Transverse colon (tissue), 4 donors: Measurements from ENCODE around the gene ANO1. TPM values are rescaled to one million over a fixed set of nuclear protein-coding genes. Genes with fewer than 3 reads are reported as not detected.

Experiments used
- DNase-seq: peaks from one replicate; pipeline ENCODE4 v3.0.0-alpha.2; 2019
- H3K27ac ChIP-seq, 4 donors: fragments of 200-600 bp; sonication (generic); 2 replicates each; pipeline ENCODE4 v1.5.1; 2016 to 2018; ENCODE audit warnings: inconsistent platforms in 4 of 4
- H3K27me3 ChIP-seq: fragments of 200-600 bp; sonication (generic); 2 replicates; pipeline ENCODE4 v1.5.1; 2017; ENCODE audit warnings: inconsistent platforms
- H3K36me3 ChIP-seq, 4 donors: fragments of 200-600 bp; sonication (generic); 2 replicates each; pipeline ENCODE4 v1.5.1; 2017 to 2019; ENCODE audit warnings: inconsistent platforms in 4 of 4
- H3K4me1 ChIP-seq, 4 donors: fragments of 200-600 bp; sonication (generic); 2 replicates each; pipeline ENCODE4 v1.5.1; 2017 to 2020; ENCODE audit warnings: inconsistent platforms in 4 of 4
- H3K4me3 ChIP-seq, 4 donors: fragments of 200-600 bp; sonication (generic); 1 replicate in 1 of 4; 2 replicates in 3 of 4; pipeline versions ENCODE4 v1.5.1 to v1.6.1; 2017 to 2019; ENCODE audit warnings: inconsistent platforms in 4 of 4
- H3K9me3 ChIP-seq, 2 donors: fragments of 200-600 bp; sonication (generic); 2 replicates each; pipeline ENCODE4 v1.5.1; 2017 to 2019; ENCODE audit warnings: inconsistent platforms in 2 of 2
- EP300 ChIP-seq: sonication (generic); formaldehyde crosslinking; IDR thresholded peaks from one replicate; pipeline ENCODE4 v1.6.1; 2017; ENCODE audit warnings: antibody characterized with exemption, low read depth
- POLR2A ChIP-seq: fragments of 450-650 bp; IDR thresholded peaks from one replicate; pipeline ENCODE4 v1.6.1; 2016; ENCODE audit warnings: antibody characterized with exemption, mild to moderate bottlenecking, moderate library complexity
- POLR2AphosphoS5 ChIP-seq, 3 donors: sonication (generic); formaldehyde crosslinking; IDR thresholded peaks; one replicate each; pipeline ENCODE4 v1.6.1; 2016; ENCODE audit warnings: antibody characterized with exemption in 3 of 3
- WGBS, 2 donors: methylation state at CpG; one replicate each; pipeline ENCODE4 v1.1.5; 2018; ENCODE audit warnings: low coverage in 1 of 2; 5-methylcytosine and 5-hydroxymethylcytosine counted together
- in situ Hi-C, 4 donors: fragments of 200-750 bp; cut with MboI; loops; one replicate each; pipeline versions ENCODE4 v1.15.0 to v1.15.1; 2017; ENCODE audit warnings: low sequenced_read_pairs in 3 of 4, low pct_ligation_motif_present in 1 of 4, low pct_unique_long_range_greater_than_20kb in 1 of 4
- intact Hi-C: fragments of 100-400 bp; cut with DNase I; formaldehyde crosslinking; loops from one replicate; pipeline ENCODE4 v1.15.1; 2023; ENCODE audit warnings: low total_unique reads
- total RNA-seq, 4 donors: library from RNA; depleted of rRNA; stranded (reverse); fragments of >200 nt; gene quantifications; one replicate each; pipeline ENCODE4 v1.1.0, GENCODE V29; 2016
- TF ChIP-seq, protein P1 (sequence below), 5 experiments: fragments of 200-600 bp in 3 of 5; fragments of 450-650 bp in 2 of 5; sonication (generic) in 3 of 5; IDR thresholded peaks; 1 replicate in 2 of 5; 2 replicates in 3 of 5; pipeline ENCODE4 v1.5.1; 2016 to 2017; ENCODE audit warnings: antibody characterized with exemption in 5 of 5, inconsistent platforms in 3 of 5, mild to moderate bottlenecking in 2 of 5, moderate library complexity in 1 of 5

Gene ANO1
- total RNA-seq, 4 donors from 2014 or later, result 7.9 to 20.9 (median 11.3) TPM

DNA sequence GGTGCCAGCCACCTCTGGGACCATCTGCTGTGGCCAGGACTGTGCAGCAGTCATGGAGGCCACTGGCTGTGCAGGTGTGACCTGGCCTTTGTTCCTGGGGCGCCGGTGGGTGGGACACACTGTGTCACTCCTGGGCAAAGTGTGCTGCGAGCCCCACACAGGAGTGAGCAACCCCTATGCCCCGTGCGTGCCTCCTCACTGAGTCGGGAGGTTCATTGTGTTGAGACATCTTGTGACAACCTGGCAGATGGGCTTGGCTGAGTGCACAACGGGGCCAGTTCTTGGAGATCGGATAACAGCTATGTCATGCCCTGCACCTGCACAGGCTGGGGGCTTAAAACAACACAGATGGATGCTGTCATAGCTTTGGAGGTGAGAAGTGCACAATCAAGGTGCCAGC lies 13.5 kb downstream of the ANO1 start:
- Histone ChIP-seq H3K9me3 (no peaks in the 10 kb centered on the region), H3K4me3 (no peak overlapping the region), H3K27me3 (no peaks in the 10 kb centered on the region), H3K36me3 (no peaks in the 10 kb centered on the region), H3K4me1 (peaks cover 0 to 5% (median 0%) of the 10 kb centered on the region in 4 donors), H3K27ac (no peak overlapping the region)
- WGBS, 2 donors, result 92% methylated on average over 7 of the region's 8 CpGs; no CpG with 5 or more reads in 1 of the 2 donors
- no peak for DNase-seq
- in situ Hi-C loops (no loop called here), intact Hi-C loops (no loop called here)
- TF ChIP-seq EP300 (no peak), POLR2AphosphoS5 (IDR thresholded peaks at IDR 0.05) (no peak)
- TF ChIP-seq, protein P1, sequence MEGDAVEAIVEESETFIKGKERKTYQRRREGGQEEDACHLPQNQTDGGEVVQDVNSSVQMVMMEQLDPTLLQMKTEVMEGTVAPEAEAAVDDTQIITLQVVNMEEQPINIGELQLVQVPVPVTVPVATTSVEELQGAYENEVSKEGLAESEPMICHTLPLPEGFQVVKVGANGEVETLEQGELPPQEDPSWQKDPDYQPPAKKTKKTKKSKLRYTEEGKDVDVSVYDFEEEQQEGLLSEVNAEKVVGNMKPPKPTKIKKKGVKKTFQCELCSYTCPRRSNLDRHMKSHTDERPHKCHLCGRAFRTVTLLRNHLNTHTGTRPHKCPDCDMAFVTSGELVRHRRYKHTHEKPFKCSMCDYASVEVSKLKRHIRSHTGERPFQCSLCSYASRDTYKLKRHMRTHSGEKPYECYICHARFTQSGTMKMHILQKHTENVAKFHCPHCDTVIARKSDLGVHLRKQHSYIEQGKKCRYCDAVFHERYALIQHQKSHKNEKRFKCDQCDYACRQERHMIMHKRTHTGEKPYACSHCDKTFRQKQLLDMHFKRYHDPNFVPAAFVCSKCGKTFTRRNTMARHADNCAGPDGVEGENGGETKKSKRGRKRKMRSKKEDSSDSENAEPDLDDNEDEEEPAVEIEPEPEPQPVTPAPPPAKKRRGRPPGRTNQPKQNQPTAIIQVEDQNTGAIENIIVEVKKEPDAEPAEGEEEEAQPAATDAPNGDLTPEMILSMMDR (IDR thresholded peaks at IDR 0.05), result no peak

DNA sequence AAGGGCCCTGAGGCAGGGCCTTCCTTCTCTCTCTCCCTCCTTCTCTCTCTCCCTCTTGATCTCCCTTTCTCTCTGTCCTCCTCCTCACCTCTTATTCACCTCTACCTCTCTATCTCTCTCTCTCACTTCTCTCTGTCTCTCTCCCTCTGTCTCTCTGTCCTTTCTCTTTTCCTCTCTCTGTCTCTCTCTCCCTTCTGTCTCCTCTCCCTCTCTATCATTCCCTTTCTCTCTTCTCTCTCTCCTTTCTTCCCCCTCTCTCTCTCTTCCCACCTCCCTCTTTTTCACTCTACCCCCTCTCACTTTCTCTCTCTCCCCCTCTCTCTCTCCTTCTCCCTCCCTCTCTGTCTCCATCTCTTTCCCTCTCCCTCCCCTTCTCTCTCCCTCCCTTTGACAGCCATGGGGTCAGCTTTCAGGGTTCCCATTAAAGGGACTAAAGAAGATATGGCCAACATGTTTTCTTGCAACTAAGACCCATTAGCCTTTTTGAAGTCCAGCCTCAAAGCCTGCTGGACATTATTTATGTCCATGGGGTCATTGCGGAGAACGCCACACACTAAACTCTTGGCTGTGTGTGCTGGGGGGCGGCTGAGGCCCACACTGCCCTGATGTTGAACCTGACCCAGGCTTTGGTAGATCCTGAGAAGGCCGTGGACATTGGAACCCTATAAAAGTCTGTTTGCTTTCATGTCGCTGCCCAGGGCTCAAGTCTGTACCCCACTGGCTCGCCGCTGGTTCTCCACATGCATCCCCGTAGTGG lies 15.0 kb downstream of the ANO1 start:
- H3K27ac ChIP-seq, result no peak overlapping the region
- WGBS, 2 donors, result 60% methylated on average over 8 of the region's 8 CpGs; no CpG with 5 or more reads in 1 of the 2 donors
- peaks cover 0 to 5% (median 0%) of the 10 kb centered on the region in 4 donors for H3K4me1 ChIP-seq
- intact Hi-C loops, result no loop called here
- TF ChIP-seq POLR2A (no peak), POLR2AphosphoS5 (IDR thresholded peaks at IDR 0.05) (no peak)
- TF ChIP-seq, protein P1 (IDR thresholded peaks at IDR 0.05), result no peak
- H3K27me3 ChIP-seq, result no peaks in the 10 kb centered on the region
- H3K9me3 ChIP-seq, result no peaks in the 10 kb centered on the region
- in situ Hi-C loops, result no loop called here
- no peaks in the 10 kb centered on the region for H3K36me3 ChIP-seq
- no peak for DNase-seq
- no peak overlapping the region for H3K4me3 ChIP-seq

DNA sequence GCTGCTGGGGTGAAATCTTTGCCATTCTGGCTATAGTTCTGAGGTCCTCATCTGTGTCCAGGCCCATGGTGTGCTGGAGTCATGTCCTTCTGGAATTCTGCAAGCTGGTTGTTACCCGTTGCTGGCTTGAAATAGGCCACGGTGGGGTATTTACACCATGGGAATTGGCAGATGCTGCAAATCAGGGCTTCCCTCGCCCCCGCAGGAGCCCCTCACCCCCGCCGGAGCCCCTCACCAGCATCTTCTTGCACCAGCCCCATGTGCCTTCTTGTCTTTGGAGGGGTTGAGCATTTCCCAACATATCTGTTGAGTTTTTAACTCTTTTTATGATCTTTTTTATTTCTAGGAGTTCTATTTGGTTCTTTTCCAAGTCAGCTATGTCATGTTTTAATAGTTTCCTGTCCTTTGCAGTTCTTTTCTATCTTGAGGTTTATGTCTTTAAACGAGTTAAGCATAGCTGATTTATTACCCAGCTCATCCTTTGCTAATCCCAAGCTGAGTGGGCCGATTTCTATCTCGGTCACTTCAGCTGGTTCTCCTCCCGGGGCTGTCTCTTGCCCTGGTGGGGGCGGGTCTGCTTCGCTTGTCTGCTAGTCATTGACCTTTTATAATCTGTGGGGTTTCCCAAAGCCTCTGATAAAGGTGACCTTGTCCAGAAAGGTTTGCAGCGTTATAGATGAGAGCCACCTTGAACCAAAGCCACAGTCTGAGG lies 17.6 kb downstream of the ANO1 start:
- TF ChIP-seq POLR2AphosphoS5 (IDR thresholded peaks at IDR 0.05) (no peak), POLR2A (no peak), EP300 (no peak)
- TF ChIP-seq, protein P1 (IDR thresholded peaks at IDR 0.05), result no peak
- Histone ChIP-seq H3K9me3 (no peaks in the 10 kb centered on the region), H3K27ac (no peak overlapping the region), H3K4me1 (peaks cover 0 to 3% (median 0%) of the 10 kb centered on the region in 4 donors), H3K36me3 (no peaks in the 10 kb centered on the region), H3K4me3 (no peak overlapping the region), H3K27me3 (no peaks in the 10 kb centered on the region)
- in situ Hi-C loops (no loop called here), intact Hi-C loops (no loop called here)
- no peak for DNase-seq
- WGBS, 2 donors, result 59 to 80% methylated on average over 2 to 13 of the region's 13 CpGs

DNA sequence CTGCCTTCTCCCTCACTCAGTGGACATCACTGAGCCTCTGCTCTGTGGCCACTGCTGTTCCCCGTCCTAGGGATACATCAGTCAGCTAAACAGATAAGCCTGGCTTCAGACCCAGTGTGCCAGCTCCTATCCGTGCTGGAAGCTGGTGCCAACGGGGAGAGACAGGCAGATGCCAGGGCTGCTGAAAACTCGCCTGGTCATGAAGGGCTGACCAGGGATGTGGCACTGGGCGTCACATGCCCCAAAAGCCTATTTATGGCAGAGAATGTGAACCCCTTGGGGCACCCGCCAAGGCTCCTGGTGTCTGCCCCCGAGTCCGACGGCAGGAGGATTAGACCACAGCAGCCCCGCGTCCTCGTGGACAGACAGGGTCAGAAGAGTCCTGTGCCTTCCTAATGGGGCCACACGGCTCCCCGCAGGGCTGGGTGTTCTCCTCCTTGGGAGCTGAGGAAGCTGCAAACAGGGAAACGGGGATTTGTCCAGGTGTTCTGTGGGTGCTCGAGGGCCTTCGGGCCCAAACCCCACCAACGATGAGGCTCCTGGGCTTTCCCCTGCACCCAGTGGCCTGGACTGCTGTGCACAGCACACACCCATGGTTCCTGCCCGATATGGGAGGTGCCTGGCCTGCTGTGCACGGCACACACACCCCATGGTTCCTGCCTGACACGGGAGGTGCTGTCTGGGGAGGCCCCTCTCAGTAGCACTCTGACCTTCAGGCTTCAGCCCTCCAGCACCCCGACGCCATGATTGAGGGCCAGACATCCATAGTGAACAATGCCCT lies 19.9 kb downstream of the ANO1 start:
- intact Hi-C loops, result no loop called here
- DNase-seq, result no peak
- in situ Hi-C loops, result no loop called here
- H3K9me3 ChIP-seq, result no peaks in the 10 kb centered on the region
- TF ChIP-seq POLR2A (no peak), EP300 (no peak), POLR2AphosphoS5 (IDR thresholded peaks at IDR 0.05) (no peak)
- TF ChIP-seq, protein P1 (IDR thresholded peaks at IDR 0.05), result no peak
- H3K36me3 ChIP-seq, result no peaks in the 10 kb centered on the region
- H3K27me3 ChIP-seq, result no peaks in the 10 kb centered on the region
- H3K4me3 ChIP-seq, result no peak overlapping the region
- WGBS, 2 donors, result 77% methylated on average over 17 of the region's 23 CpGs; no CpG with 5 or more reads in 1 of the 2 donors
- no peaks in the 10 kb centered on the region for H3K4me1 ChIP-seq
- H3K27ac ChIP-seq, result no peak overlapping the region
